Esophagus squamous epithelium (tissue), 4 donors: ENCODE data around the gene RIN3.

Source experiments
- POLR2A ChIP-seq, 4 donors: fragments of 450-650 bp; IDR thresholded peaks; one replicate each; pipeline ENCODE4 v1.6.1; 2017; ENCODE audit warnings: antibody characterized with exemption in 4 of 4, mild to moderate bottlenecking in 4 of 4, moderate library complexity in 3 of 4
- TF ChIP-seq, protein P1 (sequence below), 6 experiments: fragments of 450-650 bp in 4 of 6; fragments of 200-600 bp in 2 of 6; sonication (generic) in 2 of 6; IDR thresholded peaks; one replicate each; pipeline ENCODE4 v1.5.1; 2016 to 2019; ENCODE audit warnings: antibody characterized with exemption in 6 of 6, mild to moderate bottlenecking in 4 of 6, moderate library complexity in 4 of 6

DNA sequence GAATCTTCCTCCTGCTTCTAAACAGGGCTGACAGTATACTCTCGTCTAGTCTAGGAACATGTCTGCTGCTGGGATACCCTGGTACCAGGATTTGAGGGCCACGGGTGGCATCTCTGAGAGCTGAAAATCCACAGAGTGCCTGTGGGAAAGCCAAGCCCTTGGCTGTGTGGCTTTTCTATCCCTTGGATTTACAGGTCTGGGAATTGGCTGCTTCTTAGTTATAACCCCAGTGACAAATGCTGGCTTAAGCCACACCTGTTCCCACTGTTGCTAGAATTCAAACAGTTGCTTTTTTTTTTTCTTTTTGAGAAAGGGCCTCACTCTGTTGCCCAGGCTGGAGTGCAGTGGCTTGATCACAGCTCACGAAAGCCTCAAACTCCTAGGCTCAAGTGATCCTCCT lies 14.3 kb upstream of the RIN3 start:
- TF ChIP-seq, protein P1, sequence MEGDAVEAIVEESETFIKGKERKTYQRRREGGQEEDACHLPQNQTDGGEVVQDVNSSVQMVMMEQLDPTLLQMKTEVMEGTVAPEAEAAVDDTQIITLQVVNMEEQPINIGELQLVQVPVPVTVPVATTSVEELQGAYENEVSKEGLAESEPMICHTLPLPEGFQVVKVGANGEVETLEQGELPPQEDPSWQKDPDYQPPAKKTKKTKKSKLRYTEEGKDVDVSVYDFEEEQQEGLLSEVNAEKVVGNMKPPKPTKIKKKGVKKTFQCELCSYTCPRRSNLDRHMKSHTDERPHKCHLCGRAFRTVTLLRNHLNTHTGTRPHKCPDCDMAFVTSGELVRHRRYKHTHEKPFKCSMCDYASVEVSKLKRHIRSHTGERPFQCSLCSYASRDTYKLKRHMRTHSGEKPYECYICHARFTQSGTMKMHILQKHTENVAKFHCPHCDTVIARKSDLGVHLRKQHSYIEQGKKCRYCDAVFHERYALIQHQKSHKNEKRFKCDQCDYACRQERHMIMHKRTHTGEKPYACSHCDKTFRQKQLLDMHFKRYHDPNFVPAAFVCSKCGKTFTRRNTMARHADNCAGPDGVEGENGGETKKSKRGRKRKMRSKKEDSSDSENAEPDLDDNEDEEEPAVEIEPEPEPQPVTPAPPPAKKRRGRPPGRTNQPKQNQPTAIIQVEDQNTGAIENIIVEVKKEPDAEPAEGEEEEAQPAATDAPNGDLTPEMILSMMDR (IDR thresholded peaks at IDR 0.05), result no peak
- TF ChIP-seq POLR2A (IDR thresholded peaks at IDR 0.05), result no peak
